Thymus (tissue), 11 donors: ENCODE results near the gene RALGAPA2. TPM values are rescaled to one million over a fixed set of nuclear protein-coding genes. Genes with fewer than 3 reads are reported as not detected.
"Not testable (repeated sequence)": the region's sequence is repeated elsewhere in the genome, so short reads cannot be mapped to it uniquely, and the experiment has no call there.

Experiments
- DNase-seq, 9 donors: peaks; one replicate each; pipeline ENCODE4 v3.0.0-alpha.2; 2013; ENCODE audit warnings: low spot score in 9 of 9, low read depth in 6 of 9, missing footprints in 1 of 9
- H3K27ac ChIP-seq, 2 donors: one replicate each; pipeline ENCODE4 v1.5.1; 2013; ENCODE audit warnings: control low read depth in 1 of 2, low read depth in 1 of 2, low read length in 1 of 2, mild to moderate bottlenecking in 1 of 2, moderate library complexity in 1 of 2
- H3K27me3 ChIP-seq, 2 donors: one replicate each; pipeline ENCODE4 v1.5.1; 2013; ENCODE audit warnings: low read length in 1 of 2; ENCODE audit not compliant: control insufficient read depth in 2 of 2, insufficient read depth in 1 of 2
- H3K36me3 ChIP-seq, 2 donors: one replicate each; pipeline ENCODE4 v1.5.1; 2013; ENCODE audit warnings: low read length in 1 of 2, mild to moderate bottlenecking in 1 of 2, moderate library complexity in 1 of 2; ENCODE audit not compliant: control insufficient read depth in 2 of 2, insufficient read depth in 2 of 2
- H3K4me1 ChIP-seq, 2 donors: one replicate each; pipeline ENCODE4 v1.5.1; 2013; ENCODE audit warnings: low read length in 2 of 2; ENCODE audit not compliant: control insufficient read depth in 2 of 2, insufficient read depth in 2 of 2
- H3K4me3 ChIP-seq, 2 donors: one replicate each; pipeline ENCODE4 v1.5.1; 2013; ENCODE audit warnings: low read length in 2 of 2, control low read depth in 1 of 2, mild to moderate bottlenecking in 1 of 2
- H3K9me3 ChIP-seq, 2 donors: one replicate each; pipeline ENCODE4 v1.5.1; 2013; ENCODE audit warnings: low read length in 1 of 2, mild to moderate bottlenecking in 1 of 2; ENCODE audit not compliant: control insufficient read depth in 2 of 2, insufficient read depth in 1 of 2
- WGBS: extraction: QIAGEN DNeasy Blood & Tissue Kit; methylation state at CpG from one replicate; pipeline ENCODE4 v1.1.7; 2013; 5-methylcytosine and 5-hydroxymethylcytosine counted together
- polyA plus RNA-seq: library from polyadenylated mRNA; stranded (reverse); fragments of 200-250 nt; gene quantifications from one replicate; pipeline ENCODE4 v1.2.3, GENCODE V29; 2013
- total RNA-seq: library from RNA; stranded (reverse); fragments of 120-200 nt; gene quantifications from one replicate; pipeline ENCODE4 v1.2.4, GENCODE V29; 2013
- donor health status: healthy.

RALGAPA2 gene
- total and polyA plus RNA-seq, 2 donors: 9.0 to 10.3 TPM

GRCh38 chr20:20363799-20364592, 348.4 kb downstream of the RALGAPA2 start:
- Histone ChIP-seq H3K36me3 (no peaks in the 10 kb centered on the region), H3K27me3 (peaks cover 77 to 89% of the 10 kb centered on the region in 2 donors), H3K4me1 (peaks cover 3 to 22% of the 10 kb centered on the region in 2 donors), H3K4me3 (no peak overlapping the region), H3K27ac (no peak overlapping the region), H3K9me3 (peaks cover 0 to 9% of the 10 kb centered on the region in 2 donors)
- DNase-seq: peak in 1 of 9 donors; percentile 21
- 4% methylated on average over 70 of the region's 70 CpGs for WGBS

- DNase-seq: no peak
- no peaks in the 10 kb centered on the region for H3K36me3 ChIP-seq
- H3K4me3 ChIP-seq: no peak overlapping the region
- WGBS: 11% methylated on average over 15 of the region's 15 CpGs
- peaks cover 0 to 9% of the 10 kb centered on the region in 2 donors for H3K9me3 ChIP-seq
- H3K27ac ChIP-seq: no peak overlapping the region
- H3K27me3 ChIP-seq: peaks cover 71 to 84% of the 10 kb centered on the region in 2 donors
- H3K4me1 ChIP-seq: peaks cover 3 to 22% of the 10 kb centered on the region in 2 donors
These were observed 349.0 kb downstream of the RALGAPA2 start for GRCh38 chr20:20363434-20363798.

GRCh38 chr20:20362774-20363433, 349.5 kb downstream of the RALGAPA2 start:
- H3K27ac ChIP-seq: no peak overlapping the region
- H3K9me3 ChIP-seq: peaks cover 0 to 9% of the 10 kb centered on the region in 2 donors
- peaks cover 66 to 80% of the 10 kb centered on the region in 2 donors for H3K27me3 ChIP-seq
- H3K36me3 ChIP-seq: no peaks in the 10 kb centered on the region
- DNase-seq: peak in 1 of 9 donors; percentile 32
- H3K4me1 ChIP-seq: peaks cover under 1 to 22% of the 10 kb centered on the region in 2 donors
- H3K4me3 ChIP-seq: no peak overlapping the region
- 4% methylated on average over 17 of the region's 17 CpGs for whole genome bisulfite sequencing

- Histone ChIP-seq H3K4me3 (no peak overlapping the region), H3K9me3 (no peaks in the 10 kb centered on the region), H3K4me1 (peaks cover 0 to 14% of the 10 kb centered on the region in 2 donors), H3K36me3 (no peaks in the 10 kb centered on the region), H3K27me3 (peaks cover 44 to 56% of the 10 kb centered on the region in 2 donors), H3K27ac (no peak overlapping the region)
- WGBS: 1% methylated on average over 6 of the region's 6 CpGs
- DNase-seq: peak in 8 of 9 donors; percentile 29 to 76 (median 46)
These were observed 352.0 kb downstream of the RALGAPA2 start for GRCh38 chr20:20360464-20360863.

GRCh38 chr20:20359628-20360027, 352.8 kb downstream of the RALGAPA2 start:
- Histone ChIP-seq H3K36me3 (no peaks in the 10 kb centered on the region), H3K27me3 (peaks cover 35 to 48% of the 10 kb centered on the region in 2 donors), H3K4me1 (peaks cover 0 to 12% of the 10 kb centered on the region in 2 donors), H3K27ac (no peak overlapping the region), H3K4me3 (no peak overlapping the region), H3K9me3 (peaks cover 0 to 5% of the 10 kb centered on the region in 2 donors)
- DNase-seq: no peak
- 88% methylated on average over 6 of the region's 6 CpGs for WGBS

GRCh38 chr20:20358801-20359200, 353.6 kb downstream of the RALGAPA2 start:
- Histone ChIP-seq H3K36me3 (no peaks in the 10 kb centered on the region), H3K27ac (no peak overlapping the region), H3K4me3 (no peak overlapping the region), H3K27me3 (peaks cover 27 to 39% of the 10 kb centered on the region in 2 donors), H3K4me1 (peaks cover 0 to 9% of the 10 kb centered on the region in 2 donors), H3K9me3 (peaks cover 0 to 7% of the 10 kb centered on the region in 2 donors)
- no peak for DNase-seq

- not testable (repeated sequence) for H3K9me3 ChIP-seq, H3K27ac ChIP-seq, H3K4me1 ChIP-seq, H3K36me3 ChIP-seq, DNase-seq, H3K27me3 ChIP-seq, H3K4me3 ChIP-seq
These were observed 356.9 kb downstream of the RALGAPA2 start for GRCh38 chr20:20355503-20355902.

GRCh38 chr20:20353576-20353975, 358.9 kb downstream of the RALGAPA2 start:
- no peak overlapping the region for H3K4me3 ChIP-seq
- H3K36me3 ChIP-seq: no peaks in the 10 kb centered on the region
- H3K4me1 ChIP-seq: no peaks in the 10 kb centered on the region
- peaks cover 0 to 7% of the 10 kb centered on the region in 2 donors for H3K9me3 ChIP-seq
- H3K27ac ChIP-seq: no peak overlapping the region
- no peaks in the 10 kb centered on the region for H3K27me3 ChIP-seq
- 64% methylated on average over 3 of the region's 3 CpGs for WGBS
- no peak for DNase-seq

- H3K4me3 ChIP-seq: no peak overlapping the region
- H3K9me3 ChIP-seq: no peaks in the 10 kb centered on the region
- H3K27ac ChIP-seq: no peak overlapping the region
- WGBS: 93% methylated on average over 4 of the region's 4 CpGs
- H3K27me3 ChIP-seq: peaks cover 0 to 2% of the 10 kb centered on the region in 2 donors
- DNase-seq: no peak
- H3K4me1 ChIP-seq: no peaks in the 10 kb centered on the region
- no peaks in the 10 kb centered on the region for H3K36me3 ChIP-seq
These were observed 368.0 kb downstream of the RALGAPA2 start for GRCh38 chr20:20344476-20344875.
